ENCODE results near the gene CKM.

- TF ChIP-seq CTCF (IDR thresholded peaks at IDR 0.05) = no peak
- TF ChIP-seq POLR2A (IDR thresholded peaks at IDR 0.05) = no peak
- TF ChIP-seq POLR2AphosphoS5 (IDR thresholded peaks at IDR 0.05; ENCODE audit: insufficient read depth in 1 of 2, low read depth in 1 of 2) = no peak
These were observed 22.8 kb upstream of the CKM start for GRCh38 chr19:45345506-45345860.

Measured in vagina (tissue), 2 donors.